ENCODE data around the gene KIF3C. TPM values are rescaled to one million over a fixed set of nuclear protein-coding genes. Genes with fewer than 3 reads are reported as not detected.

KIF3C gene
- 1.7 and 25.6 TPM in 2 replicates for total RNA-seq

DNA sequence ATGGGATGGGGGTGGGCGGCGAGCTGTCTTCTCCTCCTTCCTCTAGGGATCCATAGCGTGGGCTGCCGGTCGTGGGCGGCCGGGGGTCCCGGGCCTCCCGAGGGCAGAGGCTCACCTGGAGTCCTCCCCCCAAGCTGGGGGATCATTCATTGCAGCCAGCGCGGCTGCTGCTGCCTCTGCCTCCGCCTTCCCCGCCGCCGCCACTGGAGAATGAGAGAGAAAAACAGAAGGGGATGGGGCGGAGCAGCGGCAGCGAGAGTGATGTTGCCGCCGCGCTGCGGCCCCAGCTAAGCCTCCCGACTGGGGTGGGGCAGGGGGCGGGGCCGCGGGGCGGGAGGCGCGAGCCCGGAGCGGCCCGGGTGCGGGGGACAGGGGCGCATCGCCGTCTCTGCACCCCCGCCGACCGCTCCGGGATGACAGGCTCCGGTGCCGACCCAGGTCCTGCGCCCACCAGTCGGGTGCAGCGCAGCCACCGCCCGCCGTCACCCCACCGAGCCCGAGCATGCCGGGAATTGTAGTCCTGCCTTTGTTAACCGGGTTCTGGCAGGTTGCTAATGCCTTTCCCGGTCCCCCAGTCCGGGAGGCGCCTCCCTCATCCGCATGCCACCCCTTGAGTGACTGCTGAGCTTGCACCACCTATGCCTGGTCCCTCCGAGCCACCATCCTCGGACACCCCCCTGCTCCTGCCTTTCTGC lies at the start of gene KIF3C:
TSS of gene KIF3C (minus strand) at position 225 of the 695 bp plus-strand sequence. CDS start 580 bp downstream, outside the sequence.

DNA sequence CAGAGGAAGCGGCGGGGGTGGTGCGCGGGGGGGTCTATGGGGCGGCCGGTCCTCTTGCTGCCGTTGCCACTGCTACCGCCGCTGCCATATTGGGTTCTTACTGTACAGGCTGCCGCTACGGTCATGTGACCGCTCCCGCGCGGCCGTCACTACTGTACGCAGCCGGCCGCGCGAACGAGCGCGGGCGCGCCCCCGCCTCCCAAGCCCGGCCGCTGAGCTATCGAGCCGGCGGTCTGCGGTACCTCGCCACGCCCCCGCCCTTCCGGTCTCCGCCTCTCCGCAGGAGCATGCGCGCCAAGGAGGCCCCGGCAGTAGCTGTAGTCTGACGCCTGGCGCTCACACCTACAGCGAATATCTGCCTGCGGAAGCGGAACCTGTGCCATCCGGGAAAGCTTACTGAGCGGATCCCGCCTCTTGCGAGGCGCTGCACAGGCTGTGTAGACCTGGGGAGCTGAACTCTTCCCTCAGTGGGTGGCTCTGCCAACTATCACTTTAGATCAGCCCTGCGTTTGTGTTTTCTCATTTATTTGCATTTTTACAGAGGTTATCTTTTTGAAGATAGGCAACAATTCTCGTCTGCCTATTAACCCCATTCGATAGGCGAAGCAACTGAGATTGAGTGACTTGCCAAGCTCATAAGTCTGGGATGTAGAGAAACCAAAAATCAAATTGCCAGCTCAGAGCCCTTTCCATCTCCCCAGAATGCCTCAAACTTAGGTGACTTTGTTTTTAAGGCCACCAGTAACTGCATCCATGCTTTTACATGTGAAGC lies 103.8 kb downstream of the KIF3C start, which contains the start of gene ASXL2:
TSS of gene ASXL2 (minus strand) at position 127 of the 772 bp plus-strand sequence. CDS start 265 bp downstream, outside the sequence.

Other genes with a start within 250 kb of the KIF3C start
- 6.8 and 18.1 TPM in 2 replicates for gene ASXL2, start 104.0 kb downstream of the KIF3C start, total RNA-seq
- gene RAB10, start 51.6 kb upstream of the KIF3C start, total RNA-seq = 299 and 792 TPM in 2 replicates
- gene GAREM2, start 190.6 kb upstream of the KIF3C start, total RNA-seq = 0.34 and 0.50 TPM in 2 replicates

Data from nasal cavity respiratory epithelium epithelial cell of viscerocranial mucosa (primary cell).